Spinal cord (tissue), 10 donors: Measurements from ENCODE around the gene PGLYRP4. TPM values are rescaled to one million over a fixed set of nuclear protein-coding genes. Genes with fewer than 3 reads are reported as not detected.
"Not testable (repeated sequence)": the region's sequence is repeated elsewhere in the genome, so short reads cannot be mapped to it uniquely, and the experiment has no call there.

Experiments used
- DNase-seq, 6 donors: peaks; one replicate each; pipeline versions ENCODE4 v3.0.0 to v3.0.0-alpha.2; 2013 to 2015; ENCODE audit warnings: low spot score in 6 of 6, low read depth in 4 of 6
- H3K27ac ChIP-seq: one replicate; pipeline ENCODE4 v1.5.1; 2013; ENCODE audit warnings: low read depth, low read length, control low read depth
- H3K27me3 ChIP-seq: one replicate; pipeline ENCODE4 v1.6.1; 2013; ENCODE audit warnings: low read length; ENCODE audit not compliant: control insufficient read depth, insufficient read depth
- H3K36me3 ChIP-seq: one replicate; pipeline ENCODE4 v1.6.1; 2013; ENCODE audit warnings: low read length; ENCODE audit not compliant: control insufficient read depth, insufficient read depth
- H3K4me1 ChIP-seq: one replicate; pipeline ENCODE4 v1.6.1; 2013; ENCODE audit warnings: low read length; ENCODE audit not compliant: control insufficient read depth, insufficient read depth
- H3K4me3 ChIP-seq: one replicate; pipeline ENCODE4 v1.5.1; 2013; ENCODE audit warnings: low read depth, low read length, control low read depth
- H3K9me3 ChIP-seq: one replicate; pipeline ENCODE4 v1.6.1; 2013; ENCODE audit warnings: low read length; ENCODE audit not compliant: control insufficient read depth, insufficient read depth
- WGBS: methylation state at CpG from one replicate; pipeline ENCODE4 v1.1.5; 2013; ENCODE audit warnings: missing lambda C conversion rate; ENCODE audit not compliant: insufficient coverage; 5-methylcytosine and 5-hydroxymethylcytosine counted together
- polyA plus RNA-seq, 2 donors: library from polyadenylated mRNA; unstranded; fragments of 120-200 nt; gene quantifications; one replicate each; pipeline ENCODE4 v1.2.1, GENCODE V29; 2013; ENCODE audit not compliant: insufficient read length in 2 of 2
- total RNA-seq, 2 donors: library from RNA; depleted of rRNA in 1 of 2; stranded (reverse); fragments of 120-200 nt in 1 of 2; fragments of >200 nt in 1 of 2; gene quantifications; one replicate each; pipeline versions ENCODE4 v1.2.3 to v1.2.4, GENCODE V29; 2013 to 2014
- donor health status: healthy.

Gene PGLYRP4
- total and polyA plus RNA-seq, 4 donors: not detected

GRCh38 chr1:153342178-153342577, 6.5 kb downstream of the PGLYRP4 start:
- Histone ChIP-seq H3K9me3 (no peaks in the 10 kb centered on the region), H3K27ac (no peak overlapping the region), H3K4me1 (no peaks in the 10 kb centered on the region), H3K4me3 (no peak overlapping the region), H3K36me3 (no peaks in the 10 kb centered on the region), H3K27me3 (no peaks in the 10 kb centered on the region)
- 100% methylated on average over 2 of the region's 3 CpGs for WGBS
- DNase-seq: no peak

DNA sequence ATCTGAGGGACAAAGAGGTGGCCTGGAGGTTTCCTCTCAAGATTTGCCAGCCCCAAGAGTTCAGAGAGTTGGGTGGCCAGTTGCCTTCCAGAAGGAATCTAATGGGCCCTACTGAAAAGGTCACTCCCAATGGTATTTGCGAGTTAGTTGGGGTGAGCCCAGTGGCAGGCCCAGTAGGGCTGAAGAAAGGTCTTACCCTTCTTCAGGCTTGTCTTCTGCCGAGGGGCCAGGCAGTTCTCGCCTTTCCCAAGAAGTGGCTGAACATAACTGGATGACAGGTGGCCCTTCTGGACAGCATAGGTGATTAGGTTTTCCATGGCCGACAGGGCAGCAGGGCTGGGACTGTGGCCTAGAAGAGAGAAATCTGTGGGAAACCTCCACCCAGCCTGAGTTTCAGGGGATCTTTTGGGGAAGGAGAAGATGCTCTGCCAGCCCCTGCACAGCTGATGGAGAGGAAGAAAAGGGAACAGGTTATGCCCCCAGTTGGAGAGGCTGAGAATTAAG, 7.2 kb downstream of the PGLYRP4 start:
- DNase-seq: no peak
- 98% methylated on average over 4 of the region's 4 CpGs for WGBS
- Histone ChIP-seq H3K4me3 (no peak overlapping the region), H3K27me3 (no peaks in the 10 kb centered on the region), H3K27ac (no peak overlapping the region), H3K4me1 (no peaks in the 10 kb centered on the region), H3K9me3 (no peaks in the 10 kb centered on the region), H3K36me3 (no peaks in the 10 kb centered on the region)

GRCh38 chr1:153340356-153340755, 8.3 kb downstream of the PGLYRP4 start:
- H3K4me1 ChIP-seq: no peaks in the 10 kb centered on the region
- no peaks in the 10 kb centered on the region for H3K27me3 ChIP-seq
- no peaks in the 10 kb centered on the region for H3K36me3 ChIP-seq
- no peaks in the 10 kb centered on the region for H3K9me3 ChIP-seq
- no peak overlapping the region for H3K27ac ChIP-seq
- H3K4me3 ChIP-seq: no peak overlapping the region
- 95% methylated on average over 9 of the region's 10 CpGs for WGBS
- no peak for DNase-seq

- 87% methylated on average over 5 of the region's 6 CpGs for WGBS
- H3K4me1 ChIP-seq: no peaks in the 10 kb centered on the region
- no peak for DNase-seq
- H3K27ac ChIP-seq: no peak overlapping the region
- no peaks in the 10 kb centered on the region for H3K36me3 ChIP-seq
- H3K9me3 ChIP-seq: no peaks in the 10 kb centered on the region
- no peak overlapping the region for H3K4me3 ChIP-seq
- no peaks in the 10 kb centered on the region for H3K27me3 ChIP-seq
These were observed 8.8 kb downstream of the PGLYRP4 start for GRCh38 chr1:153339802-153340201.

GRCh38 chr1:153337980-153338853, 10.4 kb downstream of the PGLYRP4 start:
- H3K27ac ChIP-seq: no peak overlapping the region
- H3K9me3 ChIP-seq: no peaks in the 10 kb centered on the region
- 67% methylated on average over 8 of the region's 8 CpGs for WGBS
- no peaks in the 10 kb centered on the region for H3K4me1 ChIP-seq
- H3K36me3 ChIP-seq: no peaks in the 10 kb centered on the region
- H3K27me3 ChIP-seq: no peaks in the 10 kb centered on the region
- DNase-seq: no peak
- no peak overlapping the region for H3K4me3 ChIP-seq

DNA sequence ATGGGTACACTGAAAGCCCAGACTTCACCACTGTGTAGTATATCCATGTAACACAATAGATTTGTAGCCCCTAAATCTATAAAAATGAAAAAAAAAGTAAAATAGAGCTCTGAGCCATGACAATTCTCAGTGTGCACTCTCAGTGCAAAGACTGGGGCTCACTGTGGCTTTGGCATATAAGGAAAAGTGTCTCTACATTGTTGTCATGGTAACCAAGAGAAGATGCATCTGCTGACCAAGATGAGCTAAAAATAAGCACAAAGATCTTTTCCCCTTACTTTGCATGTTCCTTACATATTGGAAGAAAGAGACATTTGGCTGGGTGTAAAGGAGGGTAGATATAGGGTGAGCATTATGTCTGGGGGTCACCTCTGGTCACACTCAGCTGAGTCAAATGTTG, 12.0 kb downstream of the PGLYRP4 start:
- peak in 2 of 6 donors; percentile 62 to 72 for DNase-seq
- Histone ChIP-seq H3K9me3 (no peaks in the 10 kb centered on the region), H3K36me3 (no peaks in the 10 kb centered on the region), H3K27ac (no peak overlapping the region), H3K27me3 (no peaks in the 10 kb centered on the region), H3K4me3 (no peak overlapping the region), H3K4me1 (no peaks in the 10 kb centered on the region)

- Histone ChIP-seq H3K36me3 (no peaks in the 10 kb centered on the region), H3K4me1 (no peaks in the 10 kb centered on the region), H3K9me3 (no peaks in the 10 kb centered on the region), H3K27ac (no peak overlapping the region), H3K27me3 (no peaks in the 10 kb centered on the region), H3K4me3 (no peak overlapping the region)
- no peak for DNase-seq
- WGBS: no CpG with 5 or more reads among the region's 1 CpG
These were observed 14.7 kb downstream of the PGLYRP4 start for GRCh38 chr1:153333902-153334301.

GRCh38 chr1:153324912-153325311, 23.7 kb downstream of the PGLYRP4 start:
- H3K9me3 ChIP-seq: no peaks in the 10 kb centered on the region
- DNase-seq: peak in 1 of 6 donors; percentile 7
- no peaks in the 10 kb centered on the region for H3K4me1 ChIP-seq
- H3K27ac ChIP-seq: no peak overlapping the region
- no peak overlapping the region for H3K4me3 ChIP-seq
- no peaks in the 10 kb centered on the region for H3K27me3 ChIP-seq
- no peaks in the 10 kb centered on the region for H3K36me3 ChIP-seq

DNA sequence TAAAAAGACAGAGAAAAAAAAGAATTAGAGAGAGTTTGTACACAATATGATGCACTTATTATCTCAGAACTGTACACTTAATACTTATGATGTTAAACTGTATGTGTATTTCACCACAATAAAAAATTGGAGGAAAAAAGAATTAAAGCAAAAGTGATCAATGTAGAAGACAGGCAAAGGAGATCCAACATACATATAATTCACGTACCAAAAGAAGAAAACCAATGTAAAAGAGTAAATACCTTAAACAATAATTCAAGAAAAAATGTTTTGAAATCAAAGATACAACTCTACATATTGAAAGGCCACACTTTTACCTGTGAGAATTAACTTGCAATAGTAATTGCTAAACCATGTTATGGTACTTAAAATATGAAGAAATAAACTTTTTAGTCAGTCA, 26.1 kb downstream of the PGLYRP4 start:
- H3K4me3 ChIP-seq: no peak overlapping the region
- H3K27ac ChIP-seq: no peak overlapping the region
- no peaks in the 10 kb centered on the region for H3K36me3 ChIP-seq
- H3K4me1 ChIP-seq: no peaks in the 10 kb centered on the region
- no peak for DNase-seq
- no peaks in the 10 kb centered on the region for H3K27me3 ChIP-seq
- no peaks in the 10 kb centered on the region for H3K9me3 ChIP-seq
- no CpG with 5 or more reads among the region's 1 CpG for WGBS

DNA sequence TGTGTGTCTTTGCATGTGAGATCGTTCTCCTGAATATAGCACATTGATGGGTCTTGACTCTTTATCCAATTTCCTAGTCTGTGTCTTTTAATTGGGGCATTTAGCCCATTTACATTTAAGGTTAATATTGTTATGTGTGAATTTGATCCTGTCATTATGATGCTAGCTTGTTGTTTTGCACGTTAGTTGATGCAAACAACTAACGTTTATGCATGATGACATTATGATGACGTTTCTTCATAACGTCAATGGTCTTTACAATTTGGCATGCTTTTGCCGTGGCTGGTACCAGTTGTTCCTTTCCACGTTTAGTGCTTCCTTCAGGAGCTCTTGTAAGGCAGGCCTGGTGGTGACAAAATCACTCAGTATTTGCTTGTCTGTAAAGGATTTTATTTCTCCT, 30.5 kb downstream of the PGLYRP4 start:
- 84% methylated on average over 6 of the region's 7 CpGs for WGBS
- not testable (repeated sequence) for DNase-seq, H3K27me3 ChIP-seq, H3K36me3 ChIP-seq, H3K27ac ChIP-seq, H3K9me3 ChIP-seq, H3K4me1 ChIP-seq, H3K4me3 ChIP-seq
